K562 (cell line): ENCODE results near the gene DAPK2. TPM values are rescaled to one million over a fixed set of nuclear protein-coding genes. Genes with fewer than 3 reads are reported as not detected.

Experiments used
- ATF3 ChIP-seq, 2 experiments: fragments of 450-650 bp in 1 of 2; sonication (generic) in 1 of 2; formaldehyde crosslinking in 1 of 2; IDR thresholded peaks in 1 of 2; conservative IDR thresholded peaks in 1 of 2; 2 replicates each; pipeline versions ENCODE4 v1.6.1 to v1.8.1; 2016 to 2023; ENCODE audit warnings: mild to moderate bottlenecking in 2 of 2, moderate library complexity in 2 of 2, inconsistent platforms in 1 of 2, missing genetic modification reagents in 1 of 2
- BACH1 ChIP-seq: fragments of 200-800 bp; sonication (Bioruptor generic); IDR thresholded peaks from 2 replicates; pipeline ENCODE4 v1.6.1; 2016; ENCODE audit warnings: missing genetic modification characterization, missing compliant biosample characterization
- CBX2 ChIP-seq: fragments of 200-600 bp; sonication (generic); IDR thresholded peaks from one replicate; pipeline ENCODE4 v1.6.1; 2012; ENCODE audit warnings: mild to moderate bottlenecking, low read length, inconsistent platforms; ENCODE audit not compliant: insufficient read depth, poor library complexity, severe bottlenecking
- DMBX1 ChIP-seq: fragments of 250-450 bp; sonication (Bioruptor Pico); IDR thresholded peaks from 2 replicates; pipeline ENCODE4 v1.8.0; 2022; ENCODE audit warnings: inconsistent platforms, mild to moderate bottlenecking, moderate library complexity, borderline replicate concordance
- GABPB1 ChIP-seq: sonication (generic); formaldehyde crosslinking; IDR thresholded peaks from 2 replicates; pipeline ENCODE4 v1.8.0; 2022; ENCODE audit warnings: mild to moderate bottlenecking, missing genetic modification reagents
- HDAC1 ChIP-seq, 2 experiments: fragments of 450-650 bp; IDR thresholded peaks; 2 replicates each; pipeline ENCODE4 v1.6.1; 2016 to 2017; ENCODE audit warnings: inconsistent platforms in 1 of 2, mild to moderate bottlenecking in 1 of 2, moderate library complexity in 1 of 2
- HIVEP1 ChIP-seq: fragments of 250-450 bp; sonication (Bioruptor Pico); IDR thresholded peaks from 2 replicates; pipeline ENCODE4 v1.4.0; 2020; ENCODE audit warnings: mild to moderate bottlenecking
- HNRNPLL ChIP-seq: fragments of 200-400 bp; formaldehyde crosslinking; IDR thresholded peaks from 2 replicates; pipeline ENCODE4 v1.6.1; 2017; ENCODE audit warnings: low read length, low read depth, mild to moderate bottlenecking; ENCODE audit not compliant: poor library complexity, severe bottlenecking
- JUNB ChIP-seq: fragments of 450-650 bp; formaldehyde crosslinking; conservative IDR thresholded peaks from 2 replicates; pipeline ENCODE4 v1.4.0; 2020; ENCODE audit warnings: mild to moderate bottlenecking
- MAFF ChIP-seq: IDR thresholded peaks from 2 replicates; pipeline ENCODE4 v1.6.1; 2012; ENCODE audit warnings: low read length, improper control_type of control experiment
- MXI1 ChIP-seq: IDR thresholded peaks from 2 replicates; pipeline ENCODE4 v1.6.1; 2011; ENCODE audit warnings: low read depth, mild to moderate bottlenecking, improper control_type of control experiment, low read length
- PHF8 ChIP-seq: fragments of 200-600 bp; sonication (generic); IDR thresholded peaks from 2 replicates; pipeline ENCODE4 v1.6.1; 2012; ENCODE audit warnings: mixed run types, mild to moderate bottlenecking, inconsistent platforms, low read length, moderate library complexity, borderline replicate concordance
- SETDB1 ChIP-seq: IDR thresholded peaks from one replicate; pipeline ENCODE4 v1.6.1; 2012; ENCODE audit warnings: low read length, control low read depth, inconsistent platforms
- SIRT6 ChIP-seq: IDR thresholded peaks from one replicate; pipeline ENCODE4 v1.6.1; 2012; ENCODE audit warnings: low read depth, mild to moderate bottlenecking, control low read depth, inconsistent platforms, low read length, moderate library complexity
- THRB ChIP-seq: fragments of 450-650 bp; formaldehyde crosslinking; conservative IDR thresholded peaks from 2 replicates; pipeline ENCODE4 v1.4.0; 2022; ENCODE audit warnings: mild to moderate bottlenecking, missing genetic modification characterization
- U2AF2 ChIP-seq: fragments of 200-400 bp; formaldehyde crosslinking; optimal IDR thresholded peaks from 2 replicates; pipeline ENCODE3; 2017; ENCODE audit warnings: low read depth, mild to moderate bottlenecking, low read length
- ZFP91 ChIP-seq: sonication (generic); formaldehyde crosslinking; IDR thresholded peaks from 2 replicates; pipeline ENCODE4 v1.8.0; 2022; ENCODE audit warnings: mild to moderate bottlenecking, missing genetic modification reagents
- ZNF324 ChIP-seq: fragments of 250-450 bp; sonication (Bioruptor Pico); IDR thresholded peaks from 2 replicates; pipeline ENCODE4 v1.4.0; 2020; ENCODE audit warnings: mild to moderate bottlenecking
- ZNF507 ChIP-seq: conservative IDR thresholded peaks from 2 replicates; pipeline ENCODE4 v1.6.1; 2017; ENCODE audit warnings: missing genetic modification characterization, missing compliant biosample characterization
- ZNF57 ChIP-seq: fragments of 450-650 bp; formaldehyde crosslinking; IDR thresholded peaks from 2 replicates; pipeline ENCODE4 v1.4.0; 2020; ENCODE audit warnings: mild to moderate bottlenecking, moderate library complexity
- polyA plus RNA-seq, 8 experiments: library from polyadenylated mRNA; depleted of rRNA in 4 of 8; stranded (reverse) in 5 of 8; unstranded in 3 of 8; fragments of >200 nt; fragmentation: Nextera tagmentation in 2 of 8; fragmentation: Illumina TruSeq in 1 of 8; extraction: Ambion mirVana in 2 of 8; extraction: Trizol in 1 of 8; gene quantifications; 2 replicates each; pipeline versions ENCODE4 v1.2.1 to v1.2.3, GENCODE V29; 2011 to 2014; ENCODE audit warnings: inconsistent platforms in 1 of 8, missing spikeins in 1 of 8
- total RNA-seq, 7 experiments: library from RNA; depleted of rRNA in 6 of 7; stranded (reverse); fragments of >200 nt in 6 of 7; fragmentation: Illumina TruSeq in 2 of 7; extraction: Trizol in 2 of 7; gene quantifications; 2 replicates each; pipeline versions ENCODE4 v1.2.1 to v1.2.3, GENCODE V29; 2011 to 2021; ENCODE audit warnings: low replicate concordance in 1 of 7
- TF ChIP-seq, protein P1 (sequence below): fragments of 450-650 bp; IDR thresholded peaks from 2 replicates; pipeline ENCODE4 v1.7.0; 2016; ENCODE audit warnings: borderline replicate concordance

DAPK2 gene
- total and polyA plus RNA-seq, 9 of the 15 experiments (the other 6 are each of a cell fraction or from before 2014, with no cell fraction given), result 0.14 to 5.2 (median 2.2) TPM

- peak; percentile 20; the same call in 1 of the 2 replicates for TF ChIP-seq BACH1 (tag)
- no peak for TF ChIP-seq JUNB
- TF ChIP-seq HDAC1 (IDR thresholded peaks at IDR 0.05), result peak in 1 of 2 experiments; percentile 62; a peak in 3 of 4 replicates
- TF ChIP-seq DMBX1 (CRISPR knock-in tag), result no peak
- TF ChIP-seq SIRT6, result no peak
- no peak for TF ChIP-seq ZNF57 (CRISPR knock-in tag)
- no peak for TF ChIP-seq GABPB1
- TF ChIP-seq ATF3 (IDR thresholded peaks at IDR 0.05), result no peak
- TF ChIP-seq ATF3 (CRISPR knock-in tag; conservative IDR thresholded peaks at IDR 0.05), result no peak
- no peak for TF ChIP-seq U2AF2
- TF ChIP-seq ZNF324 (CRISPR knock-in tag), result no peak
- TF ChIP-seq ZFP91 (CRISPR knock-in tag), result 0 out of 2 replicates have a peak, but pooled peaks have one; percentile 49
- no peak for TF ChIP-seq THRB (CRISPR knock-in tag)
- TF ChIP-seq, protein P1, sequence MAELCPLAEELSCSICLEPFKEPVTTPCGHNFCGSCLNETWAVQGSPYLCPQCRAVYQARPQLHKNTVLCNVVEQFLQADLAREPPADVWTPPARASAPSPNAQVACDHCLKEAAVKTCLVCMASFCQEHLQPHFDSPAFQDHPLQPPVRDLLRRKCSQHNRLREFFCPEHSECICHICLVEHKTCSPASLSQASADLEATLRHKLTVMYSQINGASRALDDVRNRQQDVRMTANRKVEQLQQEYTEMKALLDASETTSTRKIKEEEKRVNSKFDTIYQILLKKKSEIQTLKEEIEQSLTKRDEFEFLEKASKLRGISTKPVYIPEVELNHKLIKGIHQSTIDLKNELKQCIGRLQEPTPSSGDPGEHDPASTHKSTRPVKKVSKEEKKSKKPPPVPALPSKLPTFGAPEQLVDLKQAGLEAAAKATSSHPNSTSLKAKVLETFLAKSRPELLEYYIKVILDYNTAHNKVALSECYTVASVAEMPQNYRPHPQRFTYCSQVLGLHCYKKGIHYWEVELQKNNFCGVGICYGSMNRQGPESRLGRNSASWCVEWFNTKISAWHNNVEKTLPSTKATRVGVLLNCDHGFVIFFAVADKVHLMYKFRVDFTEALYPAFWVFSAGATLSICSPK, result peak; percentile 61; the same call in 1 of the 2 replicates
- TF ChIP-seq SETDB1, result no peak
- TF ChIP-seq HIVEP1, result no peak
- no peak for TF ChIP-seq HNRNPLL
- peak; percentile 2; the same call in 1 of the 2 replicates for TF ChIP-seq PHF8
- no peak for TF ChIP-seq MAFF
- TF ChIP-seq ZNF507 (tag), result no peak
- 0 out of 2 replicates have a peak, but pooled peaks have one; percentile 3 for TF ChIP-seq MXI1
- TF ChIP-seq CBX2, result no peak
Observed at GRCh38 chr15:64092864-64093626, 46.8 kb upstream of the DAPK2 start (continued).
